ENCODE measurements around the gene ZNF408. TPM values are rescaled to one million over a fixed set of nuclear protein-coding genes. Genes with fewer than 3 reads are reported as not detected.

The ZNF408 gene
- polyA plus RNA-seq, 1 donor from 2014 or later, result 9.1 TPM

- Histone ChIP-seq H3K4me2 (ENCODE audit: low read length) (no peak overlapping the region), H3K79me2 (replicated peaks; ENCODE audit: insufficient read depth, low read length) (no peaks in the 10 kb centered on the region), H3K9ac (ENCODE audit: low read length) (no peak overlapping the region), H3K9me3 (ENCODE audit: low read length) (no peaks in the 10 kb centered on the region), H2AFZ (ENCODE audit: low read depth, low read length) (no peak overlapping the region), H3K36me3 (ENCODE audit: insufficient read depth, low read length) (no peaks in the 10 kb centered on the region), H3F3A (ENCODE audit: insufficient read depth, low read length, poor library complexity, severe bottlenecking) (no peaks in the 10 kb centered on the region), H4K20me1 (ENCODE audit: insufficient read depth) (no peaks in the 10 kb centered on the region), H3K27ac (ENCODE audit: low read length) (no peak overlapping the region), H3K9me2 (ENCODE audit: insufficient read depth, low read length) (no peaks in the 10 kb centered on the region), H3K4me3 (ENCODE audit: low read length) (no peak overlapping the region), H3K27me3 (ENCODE audit: insufficient read depth, low read depth, low read length) (no peaks in the 10 kb centered on the region)
- no peak for TF ChIP-seq RAD21 (conservative IDR thresholded peaks at IDR 0.05)
- no peak for TF ChIP-seq REST (IDR thresholded peaks at IDR 0.05; ENCODE audit: borderline replicate concordance)
Observed at GRCh38 chr11:46677991-46678740, 22.7 kb upstream of the ZNF408 start.

GRCh38 chr11:46678741-46679130, 22.1 kb upstream of the ZNF408 start:
- Histone ChIP-seq H3K9me3 (ENCODE audit: low read length) (no peaks in the 10 kb centered on the region), H4K20me1 (ENCODE audit: insufficient read depth) (no peaks in the 10 kb centered on the region), H3K9me2 (ENCODE audit: insufficient read depth, low read length) (no peaks in the 10 kb centered on the region), H3K4me3 (ENCODE audit: low read length) (no peak overlapping the region), H3K27me3 (ENCODE audit: insufficient read depth, low read depth, low read length) (no peaks in the 10 kb centered on the region), H3K36me3 (ENCODE audit: insufficient read depth, low read length) (no peaks in the 10 kb centered on the region), H3F3A (ENCODE audit: insufficient read depth, low read length, poor library complexity, severe bottlenecking) (no peaks in the 10 kb centered on the region), H3K79me2 (replicated peaks; ENCODE audit: insufficient read depth, low read length) (no peaks in the 10 kb centered on the region), H3K27ac (ENCODE audit: low read length) (no peak overlapping the region), H3K9ac (ENCODE audit: low read length) (no peak overlapping the region), H3K4me2 (ENCODE audit: low read length) (no peak overlapping the region), H2AFZ (ENCODE audit: low read depth, low read length) (no peak overlapping the region)
- TF ChIP-seq EZH2 (IDR thresholded peaks at IDR 0.05; ENCODE audit: borderline replicate concordance, insufficient read depth, low read length, poor library complexity, severe bottlenecking), result no peak
- no peak for TF ChIP-seq REST (IDR thresholded peaks at IDR 0.05; ENCODE audit: borderline replicate concordance)
- TF ChIP-seq RAD21 (conservative IDR thresholded peaks at IDR 0.05), result no peak
